Skeletal muscle cell (primary cell): ENCODE data around the gene USP14.
"Not testable (repeated sequence)": the region's sequence is repeated elsewhere in the genome, so short reads cannot be mapped to it uniquely, and the experiment has no call there.

Experiments used
- DNase-seq: peaks from one replicate; pipeline ENCODE4 v3.0.0-alpha.2; 2010; ENCODE audit warnings: low read depth
- H3K4me3 ChIP-seq: 2 replicates; pipeline ENCODE4 v1.5.1; 2011; ENCODE audit warnings: low read depth, mild to moderate bottlenecking, control low read depth, low read length, moderate library complexity

USP14 gene

DNA sequence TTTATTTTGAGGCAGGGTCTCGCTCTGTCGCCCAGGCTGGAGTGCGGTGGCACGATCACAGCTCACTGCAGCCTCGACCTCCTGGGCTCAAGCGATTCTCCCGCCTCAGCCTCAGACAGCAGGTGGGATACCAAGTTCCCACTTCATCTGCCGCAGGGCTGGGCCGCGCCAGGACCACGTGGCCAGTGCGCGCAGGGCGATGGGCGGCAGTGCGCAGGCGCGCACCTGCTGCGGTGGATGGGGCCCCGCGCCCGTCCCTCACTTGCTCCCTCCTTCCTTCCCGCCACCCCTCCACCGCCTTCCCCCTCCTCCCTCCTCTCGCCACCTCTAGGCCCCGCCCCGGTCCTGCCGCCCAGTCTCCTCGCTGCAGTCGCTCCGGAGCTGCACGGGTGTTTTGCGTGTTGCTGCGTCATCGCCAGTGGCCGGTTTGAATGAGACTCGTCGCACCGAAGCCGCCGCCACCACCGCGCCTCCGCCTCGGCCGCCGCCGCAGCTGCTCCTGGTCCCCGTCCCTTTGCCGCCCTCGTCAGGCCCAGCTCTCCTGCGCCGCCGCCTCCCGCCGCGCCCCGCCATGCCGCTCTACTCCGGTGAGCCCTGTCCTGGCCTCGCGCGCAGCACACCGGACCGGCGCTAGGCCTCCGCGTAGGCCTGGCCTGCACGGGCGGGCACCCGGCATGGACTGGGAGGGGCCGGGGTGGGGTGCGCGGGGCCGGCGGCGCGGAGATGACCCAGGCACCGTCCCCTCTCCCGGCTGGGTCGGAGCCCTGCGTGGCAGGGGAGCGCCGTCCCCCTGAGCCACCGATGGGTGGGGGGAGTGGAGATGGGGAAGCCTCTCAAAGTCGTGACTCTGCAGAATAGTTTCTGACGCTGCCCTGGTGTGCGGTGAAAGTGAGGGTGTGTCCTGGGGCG, at the start of gene USP14:
USP14 (plus strand) TSS at position 430 of the 909 bp plus-strand sequence; CDS start at position 572, 142 bp downstream.
- peak within 1 kb of the TSS; percentile 59 for H3K4me3 ChIP-seq
- DNase-seq, result peak; percentile 91

DNA sequence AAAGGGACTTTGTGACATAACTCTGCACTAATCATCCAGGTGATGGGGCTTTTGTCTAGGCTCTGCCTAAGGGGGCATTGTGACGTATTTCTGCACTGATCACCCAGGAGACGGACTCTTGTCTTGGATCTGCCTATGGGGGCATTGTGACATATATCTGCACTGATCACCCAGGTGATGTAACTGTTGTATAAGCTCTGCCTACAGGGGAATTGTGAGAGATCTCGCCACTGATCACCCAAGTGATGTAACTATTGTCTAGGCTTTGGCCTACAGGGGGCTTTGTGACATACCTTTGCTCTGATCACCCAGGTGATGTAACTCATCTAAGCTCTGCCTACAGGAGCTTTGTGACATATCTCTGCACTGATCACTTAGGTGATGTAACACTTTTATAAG, 49.7 kb upstream of the USP14 start:
- not testable (repeated sequence) for DNase-seq, H3K4me3 ChIP-seq

DNA sequence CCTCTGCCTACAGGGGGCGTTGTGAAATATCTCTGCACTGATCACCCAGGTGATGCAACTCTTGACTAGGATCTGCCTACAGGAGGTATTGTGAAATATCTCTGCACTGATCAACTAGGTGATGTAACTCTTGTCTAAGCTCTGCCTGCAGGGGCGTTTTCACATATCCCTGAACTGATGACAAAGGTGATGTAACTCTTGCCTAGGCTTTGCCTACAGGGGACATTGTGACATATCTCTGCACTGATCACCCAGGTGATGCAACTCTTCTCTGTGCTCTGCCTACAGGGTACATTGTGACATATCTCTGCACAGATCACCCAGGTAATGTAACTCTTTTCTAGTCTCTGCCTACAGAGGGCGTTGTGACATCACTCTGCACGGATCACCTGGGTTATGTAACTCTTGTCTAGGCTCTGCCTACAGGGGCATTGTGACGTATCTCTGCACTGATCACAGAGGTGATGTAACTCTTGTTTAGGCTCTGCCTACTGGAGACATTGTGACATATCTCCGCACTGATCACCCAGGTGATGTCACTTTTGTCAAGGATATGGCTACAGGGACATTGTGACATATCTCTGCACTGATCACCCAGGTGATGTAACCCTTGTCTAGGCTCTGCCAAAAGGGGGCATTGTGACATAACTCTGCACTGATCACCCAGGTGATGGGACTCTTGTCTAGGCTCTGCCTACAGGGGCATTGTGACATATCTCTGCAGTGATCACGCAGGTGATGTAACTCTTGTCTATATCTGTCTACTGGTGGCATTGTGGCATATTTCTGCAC, 49.0 kb upstream of the USP14 start:
- not testable (repeated sequence) for H3K4me3 ChIP-seq, DNase-seq

DNA sequence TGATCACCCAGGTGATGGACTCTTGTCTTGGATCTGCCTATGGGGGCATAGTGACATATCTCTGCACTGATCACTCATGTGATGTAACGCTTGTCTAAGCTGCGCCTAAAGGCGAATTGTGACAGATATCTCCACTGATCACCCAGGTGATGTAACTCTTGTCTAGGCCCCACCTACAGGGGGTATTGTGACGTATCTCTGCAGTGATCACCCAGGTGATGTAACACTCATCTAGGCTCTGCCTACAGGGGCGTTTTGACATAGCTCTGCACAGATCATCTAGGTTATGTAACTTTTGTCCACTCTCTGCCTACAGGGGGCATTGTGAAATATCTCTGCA, 48.5 kb upstream of the USP14 start:
- not testable (repeated sequence) for H3K4me3 ChIP-seq, DNase-seq

DNA sequence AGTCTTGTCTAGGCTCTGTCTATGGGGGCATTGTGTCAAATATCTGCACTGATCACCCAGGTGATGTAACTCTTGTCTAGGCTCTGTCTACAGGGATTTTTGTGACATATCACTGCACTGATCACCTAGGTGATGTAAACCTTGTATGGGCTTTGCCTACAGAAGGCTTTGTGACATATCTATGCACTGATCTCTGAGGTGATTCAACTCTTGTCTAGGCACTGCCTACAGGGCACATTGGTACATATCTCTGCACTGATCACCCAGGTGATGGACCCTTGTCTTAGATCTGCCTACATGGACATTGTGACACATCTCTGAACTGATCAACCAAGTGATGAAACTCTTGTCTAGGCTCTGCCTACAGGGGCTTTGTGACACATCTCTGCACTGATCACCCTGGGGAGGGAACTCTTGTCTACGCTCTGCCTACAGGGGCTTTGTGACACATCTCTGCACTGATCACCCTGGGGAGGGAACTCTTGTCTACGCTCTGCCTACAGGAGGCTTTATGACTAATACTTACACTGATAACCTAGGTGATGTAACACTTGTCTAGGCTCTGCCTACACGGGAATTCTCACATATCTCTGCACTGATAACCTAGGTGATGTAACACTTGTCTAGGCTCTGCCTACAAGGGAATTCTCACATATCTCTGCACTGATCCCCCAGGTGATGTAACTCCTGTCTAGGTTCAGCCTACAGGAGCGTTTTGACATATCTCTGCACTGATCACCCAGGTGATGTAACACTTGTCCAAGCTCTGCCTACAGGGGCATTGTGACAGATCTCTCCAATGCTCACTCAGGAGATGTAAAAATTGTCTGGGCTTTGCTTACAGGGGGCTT, 47.8 kb upstream of the USP14 start:
- H3K4me3 ChIP-seq, DNase-seq: not testable (repeated sequence)

DNA sequence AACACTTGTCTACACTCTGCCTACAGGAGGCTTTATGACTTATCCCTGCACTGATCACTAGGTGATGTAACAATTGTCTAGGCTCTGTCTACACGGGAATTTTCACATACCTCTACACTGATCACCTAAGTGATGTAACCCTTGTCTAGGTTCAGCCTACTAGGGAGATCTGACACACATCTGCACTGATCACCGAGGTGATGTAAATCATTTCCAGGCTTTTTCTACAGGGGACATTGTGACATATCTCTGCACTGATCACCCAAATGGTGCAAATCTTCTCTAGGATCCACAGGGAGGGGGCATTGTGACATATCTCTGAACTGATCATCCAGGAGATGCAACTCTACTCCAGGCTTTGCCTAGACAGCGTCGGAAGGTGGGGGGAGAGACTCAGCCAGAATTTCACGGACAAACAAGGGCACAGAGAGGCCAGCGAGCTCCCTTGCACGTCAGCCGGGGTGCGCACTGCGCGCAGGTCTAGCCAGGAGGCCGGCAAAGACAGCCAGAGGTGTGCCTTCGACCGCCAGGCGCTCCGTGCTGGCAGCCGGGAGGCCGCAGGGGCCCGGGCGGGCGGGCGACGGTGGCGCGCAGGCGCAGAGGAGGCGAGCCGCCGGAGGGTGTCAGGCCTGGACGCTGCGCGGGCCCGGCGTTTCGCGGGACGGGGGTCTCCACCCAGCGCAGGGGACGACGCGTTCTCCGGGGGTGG, 46.9 kb upstream of the USP14 start:
- peak overlapping the region; percentile 42 for H3K4me3 ChIP-seq
- DNase-seq, result no peak

DNA sequence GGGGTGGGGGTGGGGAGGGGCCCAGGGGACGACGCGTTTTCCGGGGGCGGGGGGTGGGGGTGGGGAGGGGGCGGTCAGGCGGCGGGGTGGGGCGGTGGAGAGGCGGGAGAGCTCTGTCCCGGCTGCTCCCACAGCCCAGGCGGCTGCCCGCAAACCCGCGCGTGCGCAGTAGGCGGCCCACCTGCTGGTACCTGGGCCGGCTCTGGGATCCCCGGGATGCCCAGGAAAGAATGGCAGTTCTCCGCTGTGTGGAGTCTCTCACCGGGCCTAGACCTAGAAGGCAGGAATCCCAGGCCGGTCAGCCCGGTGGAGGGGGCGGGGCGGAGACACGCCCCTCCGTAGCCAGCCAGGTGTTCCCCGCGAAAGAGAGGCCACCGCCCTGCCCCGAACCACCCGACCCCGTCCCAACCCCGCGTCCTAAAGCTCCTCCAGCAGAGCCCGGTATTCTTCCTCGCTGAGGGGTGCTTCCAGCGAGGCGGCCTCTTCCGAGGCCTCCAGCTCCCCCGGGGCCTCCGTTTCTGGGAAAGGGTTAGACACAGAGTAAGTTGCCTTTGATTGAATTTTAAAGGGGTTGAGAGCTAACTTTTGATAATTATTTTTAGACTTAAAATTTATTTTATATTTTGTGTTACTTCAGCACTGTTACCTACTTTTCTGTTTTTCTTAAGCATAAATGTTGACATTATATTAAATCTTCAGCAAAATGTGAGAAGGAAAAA, 46.2 kb upstream of the USP14 start:
- H3K4me3 ChIP-seq, result peak overlapping the region; percentile 17
- DNase-seq, result not testable (repeated sequence)

DNA sequence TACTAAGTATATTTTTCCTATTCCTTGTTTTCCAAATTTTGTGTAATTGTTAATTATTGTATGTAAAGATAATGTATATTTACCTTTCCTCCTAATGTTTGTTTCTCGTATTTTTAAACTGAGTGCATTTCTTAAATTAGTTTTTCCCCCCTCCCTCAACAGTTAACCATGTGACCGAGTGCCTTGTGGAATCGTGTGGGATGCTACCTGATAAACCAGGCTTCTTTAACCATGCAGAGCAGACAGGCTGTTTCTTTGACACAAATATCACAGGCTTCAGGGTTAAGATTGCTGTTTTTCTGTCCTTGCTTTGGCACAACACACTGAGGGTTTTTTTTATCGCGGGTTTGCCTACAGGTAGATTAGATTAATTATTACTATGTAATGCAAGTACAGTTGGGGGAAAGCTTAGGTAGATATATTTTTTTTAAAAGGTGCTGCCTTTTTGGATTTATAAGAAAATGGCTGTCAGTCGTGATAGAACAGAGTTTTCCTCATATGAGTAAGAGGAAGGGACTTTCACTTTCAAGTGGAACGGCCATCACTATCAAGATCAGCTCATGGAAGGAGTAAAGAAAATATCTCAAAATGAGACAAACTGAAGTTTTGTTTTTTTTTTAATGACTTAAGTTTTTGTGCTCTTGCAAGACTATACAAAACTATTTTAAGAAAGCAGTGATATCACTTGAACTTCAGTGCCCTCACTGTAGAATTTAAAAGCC, 37.7 kb upstream of the USP14 start:
- not testable (repeated sequence) for H3K4me3 ChIP-seq, DNase-seq

DNA sequence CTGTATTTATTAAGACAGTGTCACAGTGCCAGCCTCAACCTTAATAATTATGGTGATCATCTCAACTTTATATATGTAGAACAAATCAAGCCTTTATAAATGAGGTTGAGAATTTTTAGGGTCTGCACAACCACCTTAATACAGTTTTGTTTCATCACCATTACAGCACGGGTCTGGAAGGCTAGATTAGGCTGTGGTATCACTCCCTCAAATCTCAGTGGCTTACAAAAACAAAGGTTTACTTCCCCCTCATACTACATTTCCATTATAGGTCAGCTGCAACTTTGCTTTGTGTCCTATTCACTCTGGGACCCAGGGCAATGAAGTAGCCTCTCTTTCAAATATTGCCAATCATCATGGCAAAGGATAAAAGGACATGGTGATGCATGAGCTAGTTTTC, 23.3 kb upstream of the USP14 start:
- no peak for DNase-seq
- H3K4me3 ChIP-seq, result no peak overlapping the region

DNA sequence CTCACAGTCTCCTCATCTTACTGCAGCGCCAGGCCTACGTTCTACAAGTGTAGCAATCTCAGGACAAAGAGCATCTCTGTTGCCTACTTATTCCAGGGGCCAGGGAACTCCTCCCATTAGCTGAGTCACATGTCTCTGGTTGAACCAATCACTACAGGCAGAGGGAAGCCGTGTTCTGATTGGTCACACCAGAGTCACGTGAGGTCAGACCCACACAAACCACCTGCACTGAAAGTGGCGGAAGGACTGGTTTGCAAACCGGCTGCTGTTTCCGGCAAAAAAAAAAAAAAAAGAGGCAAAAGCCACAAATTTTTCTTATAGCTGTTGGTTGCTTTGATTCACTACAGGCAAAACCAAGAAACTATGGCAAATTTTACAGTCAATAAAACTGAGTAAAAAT, 21.9 kb upstream of the USP14 start:
- DNase-seq, result no peak
- no peak overlapping the region for H3K4me3 ChIP-seq

DNA sequence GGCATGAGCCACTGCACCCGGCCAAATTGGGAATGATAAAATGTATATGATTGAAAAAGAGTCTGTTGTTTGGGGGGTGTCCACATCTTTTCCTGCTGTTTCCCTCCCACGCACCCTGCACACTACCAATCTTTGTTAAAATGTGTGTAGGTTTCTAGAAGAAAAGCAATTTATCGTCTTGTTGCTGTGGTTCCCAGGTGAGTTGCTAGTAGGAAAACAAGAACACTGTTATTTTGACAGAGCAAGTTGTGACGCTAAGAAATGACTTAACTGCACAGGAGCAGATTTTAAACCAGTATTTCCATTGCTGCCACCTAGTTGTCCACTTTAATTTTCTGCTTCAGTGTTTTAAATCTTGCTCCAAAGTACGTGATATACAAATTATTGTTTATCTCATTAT, 21.0 kb upstream of the USP14 start:
- no peak for DNase-seq
- no peak overlapping the region for H3K4me3 ChIP-seq

DNA sequence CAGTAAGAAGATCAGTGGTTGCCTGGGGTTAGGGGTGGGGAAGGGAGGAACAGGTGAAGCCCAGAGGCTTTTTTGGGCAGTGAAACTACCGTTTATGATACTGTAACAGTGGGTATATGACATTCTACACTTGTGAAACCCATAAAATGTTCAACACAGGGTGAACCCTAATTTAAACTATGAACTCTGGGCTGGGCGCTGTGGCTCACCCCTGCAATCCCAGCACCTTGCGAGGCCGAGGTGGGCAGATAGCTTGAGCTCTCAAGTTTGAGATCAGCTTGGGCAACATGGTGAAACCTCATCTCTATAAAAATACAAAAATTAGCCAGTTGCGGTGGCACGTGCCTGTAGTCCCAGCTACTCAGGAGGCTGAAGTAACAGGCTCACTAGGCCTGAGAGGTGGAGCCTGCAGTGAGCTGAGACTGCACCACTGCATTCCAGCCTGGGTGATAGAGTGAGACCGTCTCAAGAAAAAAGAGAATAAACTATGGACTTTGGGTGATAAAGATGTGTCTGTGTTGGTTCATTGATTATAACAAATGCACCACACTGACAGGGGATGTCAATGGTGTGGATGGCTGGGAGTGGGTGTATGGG, 17.6 kb upstream of the USP14 start:
- no peak for DNase-seq
- no peak overlapping the region for H3K4me3 ChIP-seq

DNA sequence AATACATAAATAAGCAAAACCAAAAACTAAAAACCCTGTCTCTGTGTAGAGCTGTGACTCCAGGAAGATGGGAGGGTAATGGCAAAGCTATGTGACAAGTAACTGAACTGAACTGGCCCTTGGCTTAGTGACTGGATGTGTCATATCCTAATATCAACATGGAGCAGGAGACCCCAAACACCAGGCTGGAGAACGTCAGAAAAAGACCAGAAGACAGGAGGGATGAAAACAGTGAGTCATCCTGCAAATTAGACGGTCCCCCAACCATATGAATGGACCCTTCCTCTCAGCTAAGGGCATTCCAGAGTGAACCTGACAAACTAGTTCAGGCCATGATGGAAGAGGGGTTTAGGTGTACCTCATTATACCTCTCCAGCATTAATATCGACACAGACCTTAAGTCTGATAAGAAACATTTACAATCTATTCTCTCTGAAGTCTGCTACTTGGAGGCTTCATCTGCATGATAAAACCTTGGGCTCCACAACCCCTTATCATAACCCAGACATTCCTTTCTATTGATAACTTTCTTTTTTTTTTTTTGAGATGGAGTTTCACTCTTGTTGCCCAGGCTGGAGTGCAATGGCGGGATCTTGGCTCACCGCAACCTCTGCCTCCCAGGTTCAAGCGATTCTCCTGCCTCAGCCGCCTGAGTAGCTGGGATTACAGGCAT, 15.6 kb upstream of the USP14 start:
- not testable (repeated sequence) for DNase-seq, H3K4me3 ChIP-seq

DNA sequence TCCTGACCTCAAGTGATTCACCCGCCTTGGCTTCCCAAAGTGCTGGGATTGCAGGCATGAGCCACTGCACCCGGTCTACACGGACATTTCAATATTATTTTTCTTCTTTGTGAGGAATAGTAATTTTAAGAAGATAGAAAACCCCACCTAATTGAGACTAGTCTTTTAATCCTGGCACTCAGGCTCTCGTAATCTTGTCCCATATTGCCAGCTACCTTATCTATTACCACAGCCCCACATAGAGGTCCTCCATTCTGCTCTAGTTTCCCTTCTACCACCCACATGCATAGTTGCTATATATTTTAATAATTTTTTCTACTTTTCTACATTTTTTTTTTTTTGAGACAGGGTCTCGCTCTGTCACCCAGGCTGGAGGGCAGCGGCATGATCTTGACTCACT, 9.5 kb upstream of the USP14 start:
- no peak overlapping the region for H3K4me3 ChIP-seq
- no peak for DNase-seq

DNA sequence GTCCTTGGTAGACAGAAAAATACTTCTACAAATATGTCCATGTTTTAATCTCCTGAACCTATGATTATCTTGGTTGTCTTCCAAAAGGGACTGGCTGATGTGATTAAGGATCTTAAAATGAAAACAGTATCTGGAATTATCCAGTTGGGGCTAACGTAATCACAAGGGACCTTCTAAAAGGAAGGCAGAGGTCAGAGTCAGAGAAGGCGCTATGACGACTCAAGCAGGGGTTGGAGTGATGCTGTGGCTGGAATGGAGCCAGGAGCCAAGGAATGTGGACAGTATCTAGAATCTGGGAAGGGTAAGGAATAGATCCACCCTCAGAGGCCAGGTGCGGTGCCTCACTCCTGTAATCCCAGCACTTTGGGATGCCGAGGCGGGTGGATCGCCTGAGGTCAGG, 4.2 kb upstream of the USP14 start:
- DNase-seq, result peak; percentile 1
- no peak overlapping the region for H3K4me3 ChIP-seq

DNA sequence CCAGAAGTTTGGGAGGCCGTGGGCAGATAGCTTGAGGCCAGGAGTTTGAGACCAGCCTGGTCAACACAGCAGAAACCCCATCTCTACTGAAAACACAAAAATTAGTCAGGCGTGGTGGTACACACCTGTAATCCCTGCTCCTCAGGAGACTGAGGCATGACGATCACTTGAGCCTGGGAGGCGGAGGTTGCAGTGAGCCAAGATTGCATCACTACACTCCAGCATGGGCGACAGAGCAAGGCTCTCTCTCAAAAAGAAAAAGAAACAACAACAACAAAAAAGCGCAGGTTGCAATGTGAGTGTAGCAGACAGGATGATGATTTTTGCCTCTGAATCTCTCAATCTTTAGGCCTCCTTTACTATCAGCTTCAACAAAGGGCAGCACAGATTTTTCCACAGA, 2.7 kb upstream of the USP14 start:
- no peak for DNase-seq
- no peak overlapping the region for H3K4me3 ChIP-seq
